PFSK-1 (cell line): ENCODE results near the gene EVI5.

Experiments
- FOXP2 ChIP-seq: optimal IDR thresholded peaks from 2 replicates; pipeline ENCODE3; 2011; ENCODE audit warnings: borderline replicate concordance, control low read depth, inconsistent platforms; ENCODE audit not compliant: insufficient read depth; ENCODE audit errors: extremely low read length, extremely low read depth
- POLR2AphosphoS5 ChIP-seq: IDR thresholded peaks from 2 replicates; pipeline ENCODE4 v1.6.1; 2012; ENCODE audit warnings: low read depth, mild to moderate bottlenecking, control low read depth, low read length, moderate library complexity
- REST ChIP-seq, 2 experiments: IDR thresholded peaks; 2 replicates each; pipeline versions ENCODE4 v1.6.1 to v1.8.0; 2011 to 2012; ENCODE audit warnings: low read depth in 2 of 2, low read length in 2 of 2, control low read depth in 1 of 2, inconsistent platforms in 1 of 2, mild to moderate bottlenecking in 1 of 2, moderate library complexity in 1 of 2; ENCODE audit not compliant: insufficient read depth in 1 of 2
- SIN3A ChIP-seq: IDR thresholded peaks from 2 replicates; pipeline ENCODE4 v1.6.1; 2012; ENCODE audit warnings: mild to moderate bottlenecking, low read length, moderate library complexity, borderline replicate concordance; ENCODE audit not compliant: insufficient read depth
- TAF1 ChIP-seq: IDR thresholded peaks from 2 replicates; pipeline ENCODE4 v1.6.1; 2012; ENCODE audit warnings: low read length, control low read depth, borderline replicate concordance; ENCODE audit not compliant: insufficient read depth

GRCh38 chr1:92786111-92786901, 1.4 kb upstream of the EVI5 start:
- TF ChIP-seq TAF1 (no peak), POLR2AphosphoS5 (no peak), SIN3A (no peak), FOXP2 (no peak), REST (IDR thresholded peaks at IDR 0.05; ENCODE audit: insufficient read depth in 1 of 2, low read depth in 2 of 2, low read length in 2 of 2) (no peak)
